ENCODE measurements around the gene UBE2QL1.

The UBE2QL1 gene

DNA sequence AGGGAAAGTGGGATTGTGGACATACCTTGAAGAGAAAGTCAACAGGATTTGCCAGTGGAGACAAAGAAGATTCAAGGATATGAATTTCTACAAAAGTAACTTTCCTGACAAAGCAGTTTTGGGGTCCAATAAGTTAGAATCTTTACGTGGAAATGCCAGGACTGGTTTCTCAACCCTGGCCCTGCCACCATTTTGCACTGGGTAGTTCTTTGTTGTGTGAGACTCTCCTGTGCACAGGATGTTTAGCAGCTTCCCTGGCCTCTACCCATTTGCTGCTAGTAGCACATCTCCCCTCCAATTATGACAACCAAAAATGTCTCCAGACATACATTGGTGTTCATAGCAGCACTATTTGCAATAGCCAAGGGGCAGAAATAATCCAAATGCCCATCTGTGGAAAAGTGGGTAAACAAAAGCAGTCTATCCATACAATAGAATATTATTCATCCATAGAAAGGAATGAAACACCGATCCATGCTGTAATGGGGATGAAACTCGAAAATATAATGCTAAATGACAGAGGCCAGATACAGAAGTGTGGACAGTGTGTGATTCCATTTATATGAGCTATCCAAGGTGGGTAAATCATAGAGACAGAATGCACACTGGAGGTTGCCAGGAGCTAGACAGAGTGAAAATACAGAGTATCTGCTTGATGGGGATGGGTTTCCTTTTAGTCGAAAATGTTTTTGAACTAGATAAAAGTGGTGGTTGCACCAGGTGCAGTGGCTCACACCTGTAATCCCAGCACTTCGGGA is 92.8 kb downstream of the UBE2QL1 start:
- DNase-seq, result no peak

DNA sequence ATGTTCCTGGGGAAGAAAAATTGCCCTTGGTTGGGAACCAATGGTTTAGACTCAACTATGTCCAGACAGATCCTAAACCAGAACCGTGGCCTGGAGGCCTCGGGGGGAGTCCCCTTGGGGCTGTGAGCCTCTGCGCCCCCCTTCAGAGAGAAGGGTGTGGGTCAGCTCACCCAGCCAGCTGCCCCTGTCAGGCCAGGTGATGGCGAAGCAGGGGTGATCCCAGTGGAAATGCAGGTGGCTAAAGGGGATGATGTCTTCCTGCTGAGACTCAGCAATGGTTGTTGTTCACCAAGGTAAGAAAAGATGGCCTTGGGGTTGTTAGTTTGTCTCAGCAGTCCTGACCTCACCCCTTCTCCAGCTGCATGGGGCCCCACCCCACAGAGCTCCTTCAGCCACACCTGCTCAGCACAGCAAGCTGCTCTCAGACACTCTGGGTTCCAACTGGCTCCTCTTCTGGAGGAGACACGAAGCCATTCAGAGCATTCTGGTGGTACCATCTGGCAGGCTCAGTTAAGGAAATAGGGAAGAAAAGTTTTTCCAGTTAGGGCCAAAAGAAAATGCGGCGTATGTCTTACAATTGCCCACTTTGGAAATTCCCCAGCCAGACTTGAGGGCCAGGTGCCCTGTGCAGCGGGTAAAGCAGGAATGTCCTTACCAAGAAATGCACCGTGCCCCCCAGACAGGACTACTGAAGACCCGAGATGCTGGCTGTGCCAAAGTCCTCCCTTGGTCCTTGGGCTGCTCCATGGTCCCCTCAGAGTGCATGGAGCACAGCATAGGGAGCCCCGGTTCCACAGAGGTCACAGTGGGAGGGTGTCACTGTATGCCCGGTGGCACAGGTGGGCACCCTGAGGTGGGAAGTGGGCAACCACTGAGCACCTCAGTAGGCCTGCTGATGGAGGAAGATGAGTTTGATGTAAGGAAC is 94.0 kb downstream of the UBE2QL1 start:
- DNase-seq, result no peak

DNA sequence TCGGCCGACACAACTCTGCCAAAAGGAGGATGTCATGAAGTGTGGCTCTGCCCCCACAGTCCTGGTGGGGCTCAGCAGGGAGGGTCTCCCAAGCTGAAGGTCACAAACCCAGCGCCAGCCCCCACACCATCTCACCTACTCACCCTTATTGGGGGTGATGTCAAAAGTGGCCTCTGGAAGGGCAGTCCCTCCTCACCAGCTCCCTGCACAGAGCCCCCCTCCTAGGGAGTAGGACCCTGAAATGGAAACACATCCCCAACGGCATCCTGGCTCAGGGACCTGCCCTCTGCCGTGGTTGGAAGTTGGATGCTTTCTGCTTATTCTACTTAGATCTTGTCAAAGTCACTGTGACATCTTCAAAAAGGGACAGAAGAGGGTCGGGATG is 94.7 kb downstream of the UBE2QL1 start:
- no peak for DNase-seq

DNA sequence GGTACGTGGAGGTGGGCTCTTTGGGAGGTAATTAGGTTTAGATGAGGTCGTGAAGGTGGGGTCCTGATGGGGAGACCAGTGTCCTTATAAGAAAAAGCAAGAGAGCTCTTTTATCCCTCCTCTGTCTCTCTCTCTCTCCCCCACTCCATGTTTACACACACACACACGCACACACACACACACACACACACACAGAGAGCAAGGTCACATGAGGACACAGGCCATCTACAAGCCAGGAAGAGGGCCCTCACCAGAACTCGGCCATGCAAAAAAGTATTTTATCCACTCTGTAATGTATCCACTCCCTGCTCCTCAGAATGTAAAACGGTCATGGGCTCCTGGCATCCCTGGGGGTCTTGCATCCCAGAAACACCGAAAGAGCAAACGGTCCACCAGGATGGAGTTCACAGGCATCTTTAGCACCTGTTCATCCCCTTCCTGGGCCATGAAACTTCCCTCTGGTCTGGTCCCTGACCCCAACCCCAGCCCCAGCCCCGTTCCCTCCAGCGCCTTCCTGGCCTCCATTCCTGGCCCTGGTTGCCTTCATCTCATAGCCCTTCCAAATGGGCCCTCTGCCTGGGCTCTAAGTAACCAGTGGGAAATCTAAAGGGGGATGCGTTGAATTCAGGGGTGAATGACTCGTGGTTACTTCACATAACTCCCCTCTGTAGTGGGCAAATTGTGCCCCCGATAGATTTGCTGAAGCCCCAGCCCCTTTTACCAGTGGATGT is 95.3 kb downstream of the UBE2QL1 start:
- DNase-seq, result no peak
